Neural progenitor cell (in vitro differentiated cells): ENCODE measurements around the gene CHFR.
"Not testable (repeated sequence)": the region's sequence is repeated elsewhere in the genome, so short reads cannot be mapped to it uniquely, and the experiment has no call there.

Experiments used
- EZH2 ChIP-seq: fragments of 200-600 bp; sonication (generic); IDR thresholded peaks from 2 replicates; pipeline ENCODE4 v1.6.1; 2017; ENCODE audit warnings: antibody characterized with exemption, mild to moderate bottlenecking, moderate library complexity
- TF ChIP-seq, protein P1 (sequence below): fragments of 200-600 bp; sonication (generic); IDR thresholded peaks from 2 replicates; pipeline ENCODE4 v1.5.1; 2017; ENCODE audit warnings: antibody characterized with exemption, mild to moderate bottlenecking

DNA sequence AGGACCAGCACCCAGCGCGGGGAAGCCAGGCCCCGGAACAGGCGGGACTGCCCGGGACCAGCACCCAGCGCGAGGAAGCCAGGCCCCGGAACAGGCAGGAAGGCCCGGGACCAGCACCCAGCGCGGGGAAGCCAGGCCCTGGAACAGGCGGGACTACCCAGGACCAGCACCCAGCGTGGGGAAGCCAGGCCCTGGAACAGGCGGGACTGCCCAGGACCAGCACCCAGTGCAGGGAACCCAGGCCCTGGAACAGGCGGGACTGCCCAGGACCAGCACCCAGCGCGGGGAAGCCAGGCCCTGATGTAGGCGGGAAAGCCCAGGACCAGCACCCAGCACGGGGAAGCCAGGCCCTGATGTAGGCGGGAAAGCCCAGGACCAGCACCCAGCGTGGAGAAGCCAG, 12.8 kb downstream of the CHFR start:
- TF ChIP-seq, protein P1, sequence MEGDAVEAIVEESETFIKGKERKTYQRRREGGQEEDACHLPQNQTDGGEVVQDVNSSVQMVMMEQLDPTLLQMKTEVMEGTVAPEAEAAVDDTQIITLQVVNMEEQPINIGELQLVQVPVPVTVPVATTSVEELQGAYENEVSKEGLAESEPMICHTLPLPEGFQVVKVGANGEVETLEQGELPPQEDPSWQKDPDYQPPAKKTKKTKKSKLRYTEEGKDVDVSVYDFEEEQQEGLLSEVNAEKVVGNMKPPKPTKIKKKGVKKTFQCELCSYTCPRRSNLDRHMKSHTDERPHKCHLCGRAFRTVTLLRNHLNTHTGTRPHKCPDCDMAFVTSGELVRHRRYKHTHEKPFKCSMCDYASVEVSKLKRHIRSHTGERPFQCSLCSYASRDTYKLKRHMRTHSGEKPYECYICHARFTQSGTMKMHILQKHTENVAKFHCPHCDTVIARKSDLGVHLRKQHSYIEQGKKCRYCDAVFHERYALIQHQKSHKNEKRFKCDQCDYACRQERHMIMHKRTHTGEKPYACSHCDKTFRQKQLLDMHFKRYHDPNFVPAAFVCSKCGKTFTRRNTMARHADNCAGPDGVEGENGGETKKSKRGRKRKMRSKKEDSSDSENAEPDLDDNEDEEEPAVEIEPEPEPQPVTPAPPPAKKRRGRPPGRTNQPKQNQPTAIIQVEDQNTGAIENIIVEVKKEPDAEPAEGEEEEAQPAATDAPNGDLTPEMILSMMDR: not testable (repeated sequence)
- TF ChIP-seq EZH2: not testable (repeated sequence)
